Fibroblast of lung (primary cell): ENCODE measurements around the gene FRY. TPM values are rescaled to one million over a fixed set of nuclear protein-coding genes. Genes with fewer than 3 reads are reported as not detected.

Experiments
- DNase-seq, 2 donors: peaks; one replicate each; pipeline versions ENCODE4 v3.0.0 to v3.0.0-alpha.2; 2010; ENCODE audit warnings: low read depth in 2 of 2
- H2AFZ ChIP-seq: 2 replicates; pipeline ENCODE4 v1.5.1; 2012; ENCODE audit warnings: low read length, control low read depth, inconsistent platforms
- H3K27ac ChIP-seq: 2 replicates; pipeline ENCODE4 v1.5.1; 2011; ENCODE audit warnings: low read length, control low read depth; ENCODE audit not compliant: insufficient read depth
- H3K27me3 ChIP-seq: 2 replicates; pipeline ENCODE4 v1.5.1; 2011; ENCODE audit warnings: mild to moderate bottlenecking, low read length; ENCODE audit not compliant: control insufficient read depth, insufficient read depth
- H3K36me3 ChIP-seq: 2 replicates; pipeline ENCODE4 v1.5.1; 2011; ENCODE audit warnings: low read length; ENCODE audit not compliant: control insufficient read depth, insufficient read depth
- H3K4me1 ChIP-seq: 2 replicates; pipeline ENCODE4 v1.5.1; 2011; ENCODE audit warnings: low read length; ENCODE audit not compliant: control insufficient read depth, insufficient read depth; ENCODE audit errors: extremely low read depth
- H3K4me2 ChIP-seq: 2 replicates; pipeline ENCODE4 v1.5.1; 2011; ENCODE audit warnings: low read length, control low read depth; ENCODE audit not compliant: insufficient read depth; ENCODE audit errors: extremely low read depth
- H3K4me3 ChIP-seq, 4 experiments: fragments of 200-600 bp in 1 of 4; sonication (generic) in 1 of 4; replicated peaks in 1 of 4; 2 replicates each; pipeline ENCODE4 v1.5.1; 2011 to 2016; ENCODE audit warnings: low read length in 4 of 4, low read depth in 3 of 4, mild to moderate bottlenecking in 3 of 4, control low read depth in 2 of 4, inconsistent platforms in 1 of 4, mixed read lengths in 1 of 4; ENCODE audit not compliant: insufficient read depth in 1 of 4; ENCODE audit errors: control extremely low read depth in 1 of 4
- H3K79me2 ChIP-seq: 2 replicates; pipeline ENCODE4 v1.5.1; 2012; ENCODE audit warnings: mild to moderate bottlenecking, low read length, inconsistent platforms; ENCODE audit not compliant: control insufficient read depth, insufficient read depth
- H3K9ac ChIP-seq: 2 replicates; pipeline ENCODE4 v1.5.1; 2011; ENCODE audit warnings: mild to moderate bottlenecking, low read length, control low read depth; ENCODE audit not compliant: insufficient read depth
- H3K9me3 ChIP-seq: 2 replicates; pipeline ENCODE4 v1.5.1; 2012; ENCODE audit warnings: low read depth, low read length; ENCODE audit not compliant: control insufficient read depth, insufficient read depth
- H4K20me1 ChIP-seq: 2 replicates; pipeline ENCODE4 v1.5.1; 2011; ENCODE audit warnings: low read length; ENCODE audit not compliant: control insufficient read depth, insufficient read depth; ENCODE audit errors: extremely low read depth
- CTCF ChIP-seq, 2 donors: IDR thresholded peaks in 1 of 2; conservative IDR thresholded peaks in 1 of 2; 1 replicate in 1 of 2; 2 replicates in 1 of 2; pipeline ENCODE4 v1.5.1; 2011 to 2012; ENCODE audit warnings: low read length in 2 of 2, control low read depth in 1 of 2, inconsistent platforms in 1 of 2, low read depth in 1 of 2, mild to moderate bottlenecking in 1 of 2
- EZH2 ChIP-seq: IDR thresholded peaks from 2 replicates; pipeline ENCODE4 v1.5.1; 2012; ENCODE audit warnings: low read length, control low read depth, mild to moderate bottlenecking; ENCODE audit errors: missing control alignments
- polyA plus RNA-seq, 2 donors: library from polyadenylated mRNA; depleted of rRNA in 1 of 2; stranded (reverse) in 1 of 2; unstranded in 1 of 2; fragments of >200 nt; gene quantifications; 2 replicates each; pipeline ENCODE4 v1.2.1, GENCODE V29; 2011 to 2012; ENCODE audit warnings: missing spikeins in 1 of 2
- total RNA-seq: library from RNA; depleted of rRNA; stranded (reverse); fragments of >200 nt; gene quantifications from 2 replicates; pipeline ENCODE4 v1.2.1, GENCODE V29; 2014

Gene FRY
- total and polyA plus RNA-seq, 2 donors (not counting 1 experiment from before 2014, with no cell fraction given): 8.8 to 18.3 TPM

- no peak for TF ChIP-seq EZH2
- TF ChIP-seq CTCF (conservative IDR thresholded peaks at IDR 0.05 in 1 of 2, IDR thresholded peaks at IDR 0.05 in 1 of 2; ENCODE audit: low read depth in 1 of 2, low read length in 2 of 2): no peak
- Histone ChIP-seq H2AFZ (no peak overlapping the region), H3K9ac (no peak overlapping the region), H3K4me3 (no peak overlapping the region), H3K9me3 (no peaks in the 10 kb centered on the region), H3K27me3 (no peaks in the 10 kb centered on the region), H4K20me1 (no peaks in the 10 kb centered on the region), H3K36me3 (no peaks in the 10 kb centered on the region), H3K4me1 (peaks cover 8% of the 10 kb centered on the region), H3K4me2 (no peak overlapping the region), H3K27ac (peak overlapping the region; percentile 2), H3K79me2 (no peaks in the 10 kb centered on the region)
- peak; percentile 16 to 43 for DNase-seq
Measured at GRCh38 chr13:32125221-32125689, 93.7 kb downstream of the FRY start.

- Histone ChIP-seq H3K4me3 (no peak overlapping the region), H3K9me3 (no peaks in the 10 kb centered on the region), H3K79me2 (no peaks in the 10 kb centered on the region), H3K36me3 (no peaks in the 10 kb centered on the region), H3K9ac (no peak overlapping the region), H3K4me2 (peak overlapping the region; percentile 23), H3K4me1 (peaks cover 8% of the 10 kb centered on the region), H3K27me3 (no peaks in the 10 kb centered on the region), H4K20me1 (no peaks in the 10 kb centered on the region), H3K27ac (peak overlapping the region; percentile 2), H2AFZ (no peak overlapping the region)
- peak in 1 of 2 donors; percentile 14 for DNase-seq
- TF ChIP-seq EZH2 (no peak), CTCF (conservative IDR thresholded peaks at IDR 0.05 in 1 of 2, IDR thresholded peaks at IDR 0.05 in 1 of 2; ENCODE audit: low read depth in 1 of 2, low read length in 2 of 2) (no peak)
Measured at GRCh38 chr13:32125751-32126150, 94.2 kb downstream of the FRY start.

- peak in 1 of 2 donors; percentile 3 for DNase-seq
- TF ChIP-seq EZH2 (no peak), CTCF (conservative IDR thresholded peaks at IDR 0.05 in 1 of 2, IDR thresholded peaks at IDR 0.05 in 1 of 2; ENCODE audit: low read depth in 1 of 2, low read length in 2 of 2) (no peak)
- H3K4me2 ChIP-seq: peak overlapping the region; percentile 23
Measured at GRCh38 chr13:32126278-32126677, 94.7 kb downstream of the FRY start.

More at GRCh38 chr13:32126278-32126677, 94.7 kb downstream of the FRY start:
- no peaks in the 10 kb centered on the region for H3K27me3 ChIP-seq
- no peaks in the 10 kb centered on the region for H3K9me3 ChIP-seq
- H3K9ac ChIP-seq: no peak overlapping the region
- H3K36me3 ChIP-seq: no peaks in the 10 kb centered on the region
- no peaks in the 10 kb centered on the region for H4K20me1 ChIP-seq
- H3K79me2 ChIP-seq: no peaks in the 10 kb centered on the region
- no peak overlapping the region for H3K4me3 ChIP-seq
- no peak overlapping the region for H2AFZ ChIP-seq
- H3K4me1 ChIP-seq: peaks cover 8% of the 10 kb centered on the region
- peak overlapping the region; percentile 62 for H3K27ac ChIP-seq
